Mesothelial cell of epicardium (in vitro differentiated cells): ENCODE measurements around the gene TEX35. TPM values are rescaled to one million over a fixed set of nuclear protein-coding genes. Genes with fewer than 3 reads are reported as not detected.

Source experiments
- DNase-seq, 2 experiments: peaks; one replicate each; pipeline ENCODE4 v3.0.0; 2021; ENCODE audit warnings: low spot score in 2 of 2; ENCODE audit not compliant: unreplicated experiment in 2 of 2
- H3K27ac Mint-ChIP-seq: 2 replicates; pipeline ENCODE4 v1.8.0; 2021; ENCODE audit warnings: mixed read lengths
- H3K27me3 Mint-ChIP-seq: 2 replicates; pipeline ENCODE4 v1.8.0; 2021; ENCODE audit warnings: low read depth, mixed read lengths
- H3K36me3 Mint-ChIP-seq: 2 replicates; pipeline ENCODE4 v1.8.0; 2021; ENCODE audit warnings: mixed read lengths
- H3K4me1 Mint-ChIP-seq: 2 replicates; pipeline ENCODE4 v1.8.0; 2021; ENCODE audit warnings: mixed read lengths
- H3K4me3 Mint-ChIP-seq: 2 replicates; pipeline ENCODE4 v1.8.0; 2021; ENCODE audit warnings: mild to moderate bottlenecking, moderate library complexity, mixed read lengths
- H3K9me3 Mint-ChIP-seq: 2 replicates; pipeline ENCODE4 v1.8.0; 2021; ENCODE audit warnings: mixed read lengths
- total RNA-seq: library from RNA; stranded (reverse); gene quantifications from 3 replicates; pipeline ENCODE4 v1.2.1, GENCODE V29; 2021
- TF ChIP-seq, protein P1 (sequence below): fragments of 200-600 bp; sonication (generic); IDR thresholded peaks from one replicate; pipeline ENCODE4 v1.5.0; 2021; ENCODE audit warnings: antibody characterized with exemption; ENCODE audit not compliant: unreplicated experiment

The TEX35 gene
- total RNA-seq, 1 donor from 2014 or later = not detected

DNA sequence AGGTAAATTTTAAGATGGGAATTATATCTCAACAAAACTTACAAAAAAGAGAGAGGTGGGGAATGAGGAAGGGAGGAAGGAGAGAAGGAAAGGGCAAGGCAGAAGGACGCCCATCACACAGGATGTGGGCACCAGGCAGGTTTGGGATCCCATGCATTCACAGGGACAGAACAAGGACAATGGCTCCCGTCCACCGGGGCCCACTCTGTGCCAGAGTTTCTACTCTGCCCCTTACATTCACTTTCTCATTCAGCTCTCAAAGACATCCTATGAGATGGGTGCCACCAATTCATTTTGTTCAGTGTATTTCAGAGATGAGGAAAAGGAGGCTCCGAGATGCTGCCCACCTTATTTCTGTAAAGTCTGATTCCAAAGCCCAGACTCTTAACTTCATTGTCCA lies 23.5 kb upstream of the TEX35 start:
- Mint-ChIP-seq H3K36me3 (no peaks in the 10 kb centered on the region), H3K9me3 (no peaks in the 10 kb centered on the region), H3K4me1 (no peaks in the 10 kb centered on the region), H3K27me3 (no peaks in the 10 kb centered on the region), H3K4me3 (no peak overlapping the region), H3K27ac (no peak overlapping the region)
- TF ChIP-seq, protein P1, sequence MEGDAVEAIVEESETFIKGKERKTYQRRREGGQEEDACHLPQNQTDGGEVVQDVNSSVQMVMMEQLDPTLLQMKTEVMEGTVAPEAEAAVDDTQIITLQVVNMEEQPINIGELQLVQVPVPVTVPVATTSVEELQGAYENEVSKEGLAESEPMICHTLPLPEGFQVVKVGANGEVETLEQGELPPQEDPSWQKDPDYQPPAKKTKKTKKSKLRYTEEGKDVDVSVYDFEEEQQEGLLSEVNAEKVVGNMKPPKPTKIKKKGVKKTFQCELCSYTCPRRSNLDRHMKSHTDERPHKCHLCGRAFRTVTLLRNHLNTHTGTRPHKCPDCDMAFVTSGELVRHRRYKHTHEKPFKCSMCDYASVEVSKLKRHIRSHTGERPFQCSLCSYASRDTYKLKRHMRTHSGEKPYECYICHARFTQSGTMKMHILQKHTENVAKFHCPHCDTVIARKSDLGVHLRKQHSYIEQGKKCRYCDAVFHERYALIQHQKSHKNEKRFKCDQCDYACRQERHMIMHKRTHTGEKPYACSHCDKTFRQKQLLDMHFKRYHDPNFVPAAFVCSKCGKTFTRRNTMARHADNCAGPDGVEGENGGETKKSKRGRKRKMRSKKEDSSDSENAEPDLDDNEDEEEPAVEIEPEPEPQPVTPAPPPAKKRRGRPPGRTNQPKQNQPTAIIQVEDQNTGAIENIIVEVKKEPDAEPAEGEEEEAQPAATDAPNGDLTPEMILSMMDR = no peak
- no peak for DNase-seq

DNA sequence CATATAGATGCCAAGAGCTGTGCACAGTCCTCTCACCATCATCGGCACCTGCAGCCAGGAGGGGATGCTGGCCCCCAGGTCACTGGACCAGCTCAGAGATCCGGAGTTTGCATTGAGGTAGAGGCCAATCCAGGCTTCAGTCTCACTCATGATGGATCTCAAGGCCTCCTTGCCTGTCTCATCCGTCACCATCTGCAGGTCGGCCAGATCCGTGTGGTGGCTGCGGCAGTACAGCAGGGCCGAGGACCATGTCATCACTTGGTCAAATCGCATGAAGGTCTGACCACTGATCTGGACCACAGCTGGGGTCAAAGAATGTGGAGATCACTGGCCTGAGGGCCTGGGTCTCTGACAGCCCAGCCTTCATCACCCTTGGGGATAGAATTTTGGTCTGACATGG lies 22.8 kb upstream of the TEX35 start:
- Mint-ChIP-seq H3K9me3 (no peaks in the 10 kb centered on the region), H3K4me3 (no peak overlapping the region), H3K27ac (no peak overlapping the region), H3K36me3 (no peaks in the 10 kb centered on the region), H3K4me1 (no peaks in the 10 kb centered on the region), H3K27me3 (no peaks in the 10 kb centered on the region)
- TF ChIP-seq, protein P1 = no peak
- no peak for DNase-seq

- Mint-ChIP-seq H3K4me3 (no peak overlapping the region), H3K4me1 (no peaks in the 10 kb centered on the region), H3K36me3 (no peaks in the 10 kb centered on the region), H3K9me3 (no peaks in the 10 kb centered on the region), H3K27me3 (no peaks in the 10 kb centered on the region), H3K27ac (no peak overlapping the region)
- no peak for DNase-seq
- TF ChIP-seq, protein P1 = no peak
Observed at GRCh38 chr1:178490967-178491366, 21.9 kb upstream of the TEX35 start.

GRCh38 chr1:178491721-178492120 lies 21.2 kb upstream of the TEX35 start:
- TF ChIP-seq, protein P1 = no peak
- Mint-ChIP-seq H3K4me1 (no peaks in the 10 kb centered on the region), H3K27ac (no peak overlapping the region), H3K9me3 (no peaks in the 10 kb centered on the region), H3K27me3 (no peaks in the 10 kb centered on the region), H3K4me3 (no peak overlapping the region), H3K36me3 (no peaks in the 10 kb centered on the region)
- no peak for DNase-seq

- no peak overlapping the region for H3K4me3 Mint-ChIP-seq
- TF ChIP-seq, protein P1 = no peak
- no peaks in the 10 kb centered on the region for H3K27me3 Mint-ChIP-seq
- no peaks in the 10 kb centered on the region for H3K4me1 Mint-ChIP-seq
- H3K36me3 Mint-ChIP-seq = no peaks in the 10 kb centered on the region
- no peak overlapping the region for H3K27ac Mint-ChIP-seq
- no peak for DNase-seq
- no peaks in the 10 kb centered on the region for H3K9me3 Mint-ChIP-seq
Observed at GRCh38 chr1:178492341-178492740, 20.6 kb upstream of the TEX35 start.

GRCh38 chr1:178493301-178493741 lies 19.6 kb upstream of the TEX35 start:
- H3K27me3 Mint-ChIP-seq = no peaks in the 10 kb centered on the region
- no peak for DNase-seq
- TF ChIP-seq, protein P1 = no peak
- H3K36me3 Mint-ChIP-seq = no peaks in the 10 kb centered on the region
- no peaks in the 10 kb centered on the region for H3K4me1 Mint-ChIP-seq
- no peak overlapping the region for H3K4me3 Mint-ChIP-seq
- H3K9me3 Mint-ChIP-seq = no peaks in the 10 kb centered on the region
- H3K27ac Mint-ChIP-seq = no peak overlapping the region
